WTC11 (cell line): ENCODE results near the gene IFNA5.

Experiments used
- AFF4 ChIP-seq: sonication (generic); formaldehyde crosslinking; IDR thresholded peaks from 2 replicates; pipeline ENCODE4 v1.8.1; 2023; ENCODE audit warnings: mild to moderate bottlenecking, missing genetic modification reagents, borderline replicate concordance
- ATF2 ChIP-seq: sonication (generic); formaldehyde crosslinking; IDR thresholded peaks from 2 replicates; pipeline ENCODE4 v1.8.1; 2022; ENCODE audit warnings: low read depth, missing genetic modification reagents, borderline replicate concordance
- CTCF ChIP-seq: fragments of 200-600 bp; IDR thresholded peaks from 2 replicates; pipeline ENCODE4 v1.8.0; 2022; ENCODE audit warnings: antibody characterized with exemption
- NR1H2 ChIP-seq: sonication (generic); formaldehyde crosslinking; IDR thresholded peaks from 2 replicates; pipeline ENCODE4 v1.9.0; 2021; ENCODE audit warnings: mild to moderate bottlenecking, moderate library complexity, missing genetic modification reagents
- NR2C2 ChIP-seq: sonication (generic); formaldehyde crosslinking; IDR thresholded peaks from 2 replicates; pipeline ENCODE4 v1.8.0; 2022; ENCODE audit warnings: mild to moderate bottlenecking, missing genetic modification reagents
- TEAD4 ChIP-seq: sonication (generic); formaldehyde crosslinking; IDR thresholded peaks from 2 replicates; pipeline ENCODE4 v1.8.0; 2022; ENCODE audit warnings: mild to moderate bottlenecking, missing genetic modification reagents
- TF ChIP-seq, protein P1 (sequence below): sonication (generic); formaldehyde crosslinking; IDR thresholded peaks from 2 replicates; pipeline ENCODE4 v1.8.1; 2023; ENCODE audit warnings: mild to moderate bottlenecking, missing genetic modification reagents
- TF ChIP-seq, protein P2 (sequence below): sonication (generic); formaldehyde crosslinking; conservative IDR thresholded peaks from 2 replicates; pipeline ENCODE4 v1.8.1; 2022; ENCODE audit warnings: mild to moderate bottlenecking, missing genetic modification reagents
- TF ChIP-seq, protein P3 (sequence below): sonication (generic); formaldehyde crosslinking; IDR thresholded peaks from 2 replicates; pipeline ENCODE4 v1.8.0; 2022; ENCODE audit warnings: mild to moderate bottlenecking, missing genetic modification reagents

- no peak for TF ChIP-seq CTCF
- no peak for TF ChIP-seq NR1H2
- no peak for TF ChIP-seq ATF2
- TF ChIP-seq, protein P1, sequence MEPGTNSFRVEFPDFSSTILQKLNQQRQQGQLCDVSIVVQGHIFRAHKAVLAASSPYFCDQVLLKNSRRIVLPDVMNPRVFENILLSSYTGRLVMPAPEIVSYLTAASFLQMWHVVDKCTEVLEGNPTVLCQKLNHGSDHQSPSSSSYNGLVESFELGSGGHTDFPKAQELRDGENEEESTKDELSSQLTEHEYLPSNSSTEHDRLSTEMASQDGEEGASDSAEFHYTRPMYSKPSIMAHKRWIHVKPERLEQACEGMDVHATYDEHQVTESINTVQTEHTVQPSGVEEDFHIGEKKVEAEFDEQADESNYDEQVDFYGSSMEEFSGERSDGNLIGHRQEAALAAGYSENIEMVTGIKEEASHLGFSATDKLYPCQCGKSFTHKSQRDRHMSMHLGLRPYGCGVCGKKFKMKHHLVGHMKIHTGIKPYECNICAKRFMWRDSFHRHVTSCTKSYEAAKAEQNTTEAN (CRISPR knock-in tag), result no peak
- TF ChIP-seq, protein P2, sequence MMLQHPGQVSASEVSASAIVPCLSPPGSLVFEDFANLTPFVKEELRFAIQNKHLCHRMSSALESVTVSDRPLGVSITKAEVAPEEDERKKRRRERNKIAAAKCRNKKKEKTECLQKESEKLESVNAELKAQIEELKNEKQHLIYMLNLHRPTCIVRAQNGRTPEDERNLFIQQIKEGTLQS (CRISPR knock-in tag), result no peak
- TF ChIP-seq NR2C2 (CRISPR knock-in tag), result no peak
- TF ChIP-seq TEAD4 (CRISPR knock-in tag), result no peak
- no peak for TF ChIP-seq AFF4
- TF ChIP-seq, protein P3, sequence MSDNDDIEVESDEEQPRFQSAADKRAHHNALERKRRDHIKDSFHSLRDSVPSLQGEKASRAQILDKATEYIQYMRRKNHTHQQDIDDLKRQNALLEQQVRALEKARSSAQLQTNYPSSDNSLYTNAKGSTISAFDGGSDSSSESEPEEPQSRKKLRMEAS (CRISPR knock-in tag), result no peak
Observed at GRCh38 chr9:21311889-21312288, 6.8 kb upstream of the IFNA5 start.
